GM18867 (cell line): ENCODE measurements around the gene BCL7B.
"Not testable (repeated sequence)": the region's sequence is repeated elsewhere in the genome, so short reads cannot be mapped to it uniquely, and the experiment has no call there.

Experiments
- ATAC-seq: cut with Tn5 transposase; IDR thresholded peaks from one replicate; pipeline ENCODE4 v1.9.1; 2021; ENCODE audit warnings: mild to moderate bottlenecking, moderate library complexity; ENCODE audit not compliant: unreplicated experiment

The BCL7B gene

DNA sequence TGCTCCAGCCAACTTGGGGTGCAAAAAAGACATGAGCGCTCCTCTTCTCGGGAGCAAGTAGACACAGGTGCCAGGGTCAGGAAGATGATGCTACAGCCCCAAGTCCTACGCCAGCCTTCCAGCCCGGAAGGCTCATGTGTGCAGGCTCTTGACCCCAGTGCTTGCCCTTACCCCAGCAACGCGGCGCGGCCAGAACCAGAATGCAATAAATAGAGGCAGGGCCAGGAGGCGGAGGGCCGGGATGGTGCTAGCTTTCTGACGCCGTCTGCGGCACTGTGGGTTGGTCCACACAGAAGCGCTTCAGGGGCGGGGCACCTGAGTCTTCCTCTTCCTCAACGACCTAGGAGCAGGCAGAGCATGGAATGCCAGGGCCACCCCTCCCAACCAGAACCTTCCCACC is 20.4 kb downstream of the BCL7B start:
- ATAC-seq, result no peak

DNA sequence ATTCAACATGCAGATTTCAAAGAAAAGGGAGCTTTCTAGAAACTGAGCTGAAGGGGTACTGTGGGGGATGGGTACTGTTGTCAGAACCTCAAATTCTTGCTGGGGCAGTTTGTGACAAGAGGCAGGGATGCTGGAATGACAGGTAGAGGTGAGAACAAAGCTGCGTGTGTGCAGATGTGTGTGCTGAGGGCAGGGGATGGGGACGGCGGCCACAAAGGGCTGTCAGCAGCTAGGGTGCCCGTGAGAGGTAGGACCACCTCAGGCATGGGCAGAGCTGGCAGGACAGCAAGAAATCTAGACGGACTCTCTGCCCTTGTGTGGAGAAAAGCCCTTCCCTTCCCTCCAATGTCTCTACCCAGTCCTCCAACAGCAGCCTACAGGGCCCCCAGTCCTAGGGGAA is 21.0 kb downstream of the BCL7B start:
- ATAC-seq, result no peak

DNA sequence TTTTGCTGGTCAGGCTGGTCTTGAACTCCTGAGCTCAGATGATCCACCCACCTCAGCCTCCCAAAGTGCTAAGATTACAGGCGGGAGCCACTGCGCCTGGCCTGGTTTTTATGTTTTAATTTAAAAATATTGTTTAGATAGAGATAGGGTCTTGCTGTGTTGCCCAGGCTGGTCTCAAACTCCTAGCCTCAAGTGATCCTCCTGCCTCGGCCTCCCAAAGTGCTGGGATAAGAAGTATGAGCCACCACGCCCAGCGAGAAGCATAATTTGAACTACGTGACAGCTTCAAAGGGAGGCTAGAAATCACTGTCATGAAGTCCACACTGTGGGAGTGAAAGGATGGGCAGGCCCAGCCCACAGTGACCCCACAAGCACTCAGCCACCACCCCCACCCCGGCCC is 21.6 kb downstream of the BCL7B start:
- ATAC-seq, result not testable (repeated sequence)

DNA sequence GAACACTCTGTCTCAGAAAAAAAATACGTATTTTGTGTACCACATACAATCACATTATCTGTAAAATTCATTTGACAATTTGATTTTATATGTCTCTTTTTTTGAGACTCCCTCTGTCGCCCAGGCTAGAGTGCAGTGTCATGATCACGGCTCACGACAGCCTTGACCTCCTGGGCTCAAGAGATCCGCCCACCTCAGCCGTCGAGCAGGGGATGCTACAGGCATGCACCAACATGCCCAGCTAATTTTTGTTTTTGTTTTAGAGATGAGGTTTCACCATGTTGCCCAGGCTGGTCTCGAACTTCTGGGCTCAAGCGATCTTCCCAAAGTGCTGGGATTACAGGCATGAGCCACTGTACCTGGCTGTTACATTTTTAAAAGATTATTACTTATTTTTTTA is 23.7 kb downstream of the BCL7B start:
- no peak for ATAC-seq

DNA sequence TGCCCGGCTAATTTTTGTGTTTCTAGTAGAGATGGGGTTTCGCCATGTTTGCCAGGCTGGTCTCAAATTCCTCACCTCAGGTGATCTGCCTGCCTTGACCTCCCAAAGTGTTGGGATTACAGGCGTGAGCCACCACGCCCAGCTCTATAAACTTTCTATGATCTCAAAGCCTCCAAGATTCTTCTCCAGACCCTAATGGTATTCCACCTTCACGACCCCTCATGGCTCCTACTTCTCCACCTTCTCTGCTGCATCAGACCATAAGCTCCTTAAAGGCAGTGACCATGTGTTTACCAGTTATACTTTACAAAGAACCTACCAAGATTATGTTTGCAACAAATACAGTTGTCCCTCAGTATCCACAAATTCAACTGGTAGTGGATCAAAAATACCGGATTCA is 25.3 kb downstream of the BCL7B start:
- no peak for ATAC-seq

DNA sequence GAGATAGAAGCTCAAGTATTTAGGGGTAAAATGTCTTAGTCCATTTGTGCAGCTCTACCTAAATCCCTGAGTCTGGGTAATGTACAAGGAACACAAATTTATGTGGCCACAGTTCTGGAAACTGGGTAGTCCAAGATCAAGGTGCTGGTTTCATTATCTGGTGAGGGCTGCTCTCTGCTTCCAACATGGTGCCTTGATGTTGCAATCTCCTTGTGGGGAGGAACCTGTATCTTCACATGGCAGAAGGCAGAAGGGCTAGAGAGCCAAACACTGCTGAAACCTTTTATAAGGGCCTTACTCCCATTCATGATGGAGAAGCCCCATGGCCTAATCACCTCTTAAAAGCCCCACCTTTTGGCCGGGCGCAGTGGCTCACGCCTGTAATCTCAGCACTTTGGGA is 26.7 kb downstream of the BCL7B start:
- ATAC-seq, result no peak

DNA sequence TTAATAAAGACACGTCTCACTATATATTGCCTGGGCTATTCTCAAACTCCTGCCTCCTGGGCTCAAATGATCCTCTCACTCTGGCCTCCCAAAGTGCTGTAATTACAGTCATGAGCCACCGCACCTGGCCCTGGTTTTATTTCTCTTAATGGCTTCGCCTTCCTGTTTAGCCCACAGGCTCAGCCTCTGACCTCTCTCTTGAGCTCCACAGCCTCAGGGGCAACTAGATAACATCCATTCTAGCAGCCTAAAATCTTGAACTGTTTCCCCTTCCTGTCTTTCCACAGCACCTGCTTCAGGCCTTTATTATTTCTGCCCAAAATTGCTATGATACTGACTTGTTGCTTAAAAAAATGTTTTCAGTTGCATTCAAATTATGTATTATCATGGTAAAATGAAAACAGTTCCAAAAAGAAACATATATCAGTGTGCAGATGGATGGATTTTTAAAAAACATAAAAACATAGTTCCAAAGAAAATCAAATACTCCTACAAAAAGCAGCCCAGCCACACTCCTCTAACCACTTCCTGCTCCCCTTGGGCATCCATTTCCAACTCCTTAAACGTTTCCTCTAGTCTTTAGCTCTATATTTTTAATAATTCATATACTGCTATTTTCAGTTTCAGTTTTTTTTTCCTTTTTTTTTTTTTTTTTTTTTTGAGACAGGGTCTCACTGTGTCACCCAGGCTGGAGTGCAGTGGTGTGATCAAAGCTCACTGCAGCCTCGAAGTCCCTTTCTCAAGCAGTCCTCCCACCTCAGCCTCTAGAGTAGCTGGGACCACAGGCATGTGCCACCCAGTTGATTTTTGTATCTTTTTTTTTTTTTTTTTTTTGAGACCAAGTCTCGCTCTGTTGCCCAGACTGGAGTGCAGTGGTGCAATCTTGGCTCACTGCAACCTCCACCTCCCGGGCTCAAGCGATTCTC is 30.3 kb downstream of the BCL7B start:
- ATAC-seq, result no peak

DNA sequence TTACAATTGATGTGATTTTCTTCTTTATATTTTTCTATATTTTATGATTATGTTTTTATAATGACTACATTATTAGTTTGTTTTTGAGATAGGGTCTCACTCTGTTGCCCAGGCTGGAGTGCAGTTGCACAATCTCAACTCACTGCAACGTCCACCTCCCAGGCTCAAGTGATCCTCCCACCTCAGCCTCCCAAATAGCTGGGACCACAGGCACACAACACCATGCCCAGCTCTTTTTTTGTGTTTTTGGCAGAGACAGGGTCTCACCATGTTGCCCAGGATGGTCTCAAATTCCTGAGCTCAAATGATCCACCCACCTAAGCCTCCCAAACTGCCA is 31.4 kb downstream of the BCL7B start:
- ATAC-seq, result not testable (repeated sequence)

DNA sequence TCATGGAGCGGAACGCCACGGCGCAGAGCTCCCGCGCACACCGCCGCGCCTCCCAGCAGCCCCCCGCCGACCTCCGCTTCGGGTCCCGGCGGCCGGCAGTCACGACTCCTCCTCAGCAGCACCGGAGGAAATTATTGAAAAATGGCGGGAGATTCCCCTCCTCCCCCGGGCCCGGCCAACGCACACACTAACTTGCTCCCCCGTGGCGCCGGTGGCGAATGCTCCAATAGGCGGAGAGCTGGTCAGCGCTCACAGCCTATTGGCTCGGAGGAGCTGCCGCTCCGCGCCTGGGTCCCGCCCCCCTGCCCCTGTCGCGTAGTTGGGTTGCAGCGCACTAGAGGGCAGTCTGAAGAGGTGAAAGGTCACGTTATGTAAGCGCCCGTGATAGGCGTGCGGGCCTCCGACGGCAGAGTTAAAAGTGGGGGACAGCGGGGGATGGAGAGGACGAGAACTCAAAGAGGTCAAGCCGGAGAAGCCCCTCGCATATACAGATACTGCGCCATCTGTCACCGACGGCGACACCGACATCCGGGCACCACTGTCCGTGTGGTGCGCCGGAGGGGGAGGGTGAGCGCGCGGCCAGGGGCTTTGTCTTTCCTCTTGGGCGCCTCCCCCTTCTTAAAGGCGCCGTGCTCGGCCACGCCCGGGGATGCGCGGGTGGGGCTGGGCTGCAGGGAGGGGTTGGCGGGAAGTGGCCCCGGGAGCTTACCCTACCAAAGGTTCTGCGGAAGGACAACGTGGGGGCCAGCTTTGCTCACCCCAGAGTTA is 35.2 kb downstream of the BCL7B start, which contains the start of gene BAZ1B:
TSS of gene BAZ1B (minus strand) at position 189 of the 768 bp plus-strand sequence. CDS start 360 bp downstream, outside the sequence.
- ATAC-seq, result peak; percentile 85

DNA sequence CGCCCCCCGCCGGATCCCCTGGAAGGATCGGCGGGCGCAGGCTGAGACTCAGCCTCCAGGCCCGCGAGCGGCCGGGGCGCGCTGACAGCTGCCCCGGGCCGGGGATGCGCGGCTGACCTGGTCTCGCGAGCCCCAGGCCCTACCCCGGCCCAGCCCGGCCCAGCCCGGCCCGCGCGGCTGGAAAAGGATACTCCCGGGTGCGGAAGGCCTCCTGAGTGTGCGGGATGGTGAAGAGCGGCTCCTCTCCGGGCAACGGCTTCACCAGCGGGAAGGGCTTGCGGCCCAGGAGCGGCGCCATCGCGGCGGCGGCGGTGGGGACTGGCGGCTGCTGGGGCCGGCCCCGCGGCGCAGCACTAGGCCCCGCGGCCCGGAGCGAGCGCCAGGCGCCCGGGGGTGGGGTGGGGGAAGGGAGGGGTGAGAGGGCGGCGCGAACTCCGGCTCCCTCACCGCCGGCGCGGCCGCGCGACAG is 35.8 kb downstream of the BCL7B start:
- ATAC-seq, result peak; percentile 42

DNA sequence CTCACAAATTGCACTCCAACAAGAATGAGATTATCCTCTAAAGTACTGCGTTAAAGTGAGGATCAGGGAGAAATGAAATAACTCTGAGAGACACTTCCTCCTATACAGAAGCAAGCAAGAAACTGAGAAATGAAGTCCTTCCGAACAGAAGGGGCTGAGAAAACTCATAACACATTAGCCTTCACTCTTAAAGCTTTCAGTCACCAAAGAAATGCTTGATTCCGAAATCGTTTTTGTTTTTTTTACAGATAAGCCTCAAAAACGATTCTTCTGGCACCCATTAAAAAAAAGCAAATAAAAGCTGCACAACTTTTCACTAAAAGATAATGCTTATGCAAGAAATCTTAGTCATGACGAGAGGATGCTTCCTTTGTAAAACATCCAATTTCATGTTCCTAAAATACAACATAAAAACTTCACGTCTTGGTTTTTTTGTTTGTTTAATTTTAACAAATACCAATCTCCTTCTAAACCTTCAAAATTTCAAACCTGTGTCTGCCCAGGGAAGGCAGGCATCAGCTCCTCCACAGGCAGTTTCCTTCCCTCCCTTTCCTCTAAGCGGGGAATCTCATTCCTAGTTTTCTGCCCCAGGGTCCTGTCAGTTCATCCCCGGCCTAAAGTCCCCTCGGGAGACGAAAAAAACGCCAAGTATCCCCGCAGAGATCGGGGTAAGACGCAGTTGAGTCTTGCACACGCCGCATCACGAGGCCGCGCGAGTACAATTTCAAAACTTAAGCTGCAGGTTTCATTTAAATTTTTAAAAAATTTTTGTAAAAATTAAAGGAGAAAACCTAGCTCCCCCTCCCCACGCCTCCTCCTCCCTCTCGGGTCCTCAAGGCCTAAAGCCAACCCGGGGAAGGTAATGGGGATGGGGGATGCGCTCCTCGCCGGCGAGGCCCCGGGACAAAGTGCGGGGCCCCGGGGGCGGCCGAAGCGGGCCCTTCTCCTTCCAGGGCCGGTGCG is 36.5 kb downstream of the BCL7B start:
- ATAC-seq, result no peak

DNA sequence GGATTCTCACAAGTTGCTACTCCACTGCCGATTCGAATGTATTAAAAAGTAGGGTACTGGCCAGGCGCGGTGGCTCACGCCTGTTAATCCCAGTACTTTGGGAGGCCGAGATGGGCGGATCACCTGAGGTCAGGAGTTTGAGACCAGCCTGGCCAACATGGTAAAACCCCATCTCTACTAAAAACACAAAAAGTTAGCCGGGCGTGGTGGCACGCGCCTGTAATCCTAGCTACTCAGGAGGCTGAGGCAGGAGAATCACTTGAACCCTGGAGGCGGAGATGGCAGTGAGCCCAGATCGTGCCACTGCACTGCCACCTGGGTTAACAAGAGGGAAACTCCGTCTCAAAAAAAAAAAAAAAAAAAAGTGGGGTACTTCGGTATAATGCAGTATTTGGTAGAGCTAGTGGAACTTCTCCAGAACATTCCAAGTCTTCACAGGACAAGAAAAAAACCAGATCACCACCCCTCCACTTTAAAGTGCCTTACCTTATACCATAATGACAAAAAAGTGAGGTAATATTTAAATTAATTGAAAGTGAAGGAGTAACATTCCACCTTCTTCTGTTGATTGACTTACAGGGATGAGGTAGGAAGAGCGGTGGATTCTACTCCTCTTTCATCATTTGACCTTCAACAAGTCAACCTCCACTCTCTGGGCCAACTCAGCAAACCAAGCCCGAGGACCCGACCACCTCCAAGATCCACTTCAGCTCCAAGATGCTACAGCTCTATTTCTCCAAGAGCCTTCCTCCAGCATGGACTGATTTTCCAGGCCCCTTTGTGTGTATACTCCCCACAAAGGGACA is 37.4 kb downstream of the BCL7B start:
- ATAC-seq, result no peak

DNA sequence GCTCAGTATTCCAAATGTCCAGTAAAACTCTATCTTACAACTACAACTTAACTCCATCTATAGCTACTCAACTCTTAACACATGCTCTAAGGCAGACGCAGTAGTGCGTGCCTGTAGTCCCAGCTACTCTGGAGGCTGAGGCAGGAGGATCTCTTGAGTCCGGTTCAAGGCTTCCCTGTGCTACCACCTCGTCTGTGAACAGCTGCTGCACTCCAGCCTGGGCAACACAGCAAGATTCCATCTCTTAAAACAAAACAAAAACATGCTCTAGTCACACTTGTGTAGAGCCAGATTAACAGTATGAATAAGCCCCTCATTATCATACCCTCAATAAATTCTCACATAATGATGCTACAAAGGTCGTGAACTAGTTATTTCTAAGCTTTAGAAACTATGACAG is 39.0 kb downstream of the BCL7B start:
- no peak for ATAC-seq

DNA sequence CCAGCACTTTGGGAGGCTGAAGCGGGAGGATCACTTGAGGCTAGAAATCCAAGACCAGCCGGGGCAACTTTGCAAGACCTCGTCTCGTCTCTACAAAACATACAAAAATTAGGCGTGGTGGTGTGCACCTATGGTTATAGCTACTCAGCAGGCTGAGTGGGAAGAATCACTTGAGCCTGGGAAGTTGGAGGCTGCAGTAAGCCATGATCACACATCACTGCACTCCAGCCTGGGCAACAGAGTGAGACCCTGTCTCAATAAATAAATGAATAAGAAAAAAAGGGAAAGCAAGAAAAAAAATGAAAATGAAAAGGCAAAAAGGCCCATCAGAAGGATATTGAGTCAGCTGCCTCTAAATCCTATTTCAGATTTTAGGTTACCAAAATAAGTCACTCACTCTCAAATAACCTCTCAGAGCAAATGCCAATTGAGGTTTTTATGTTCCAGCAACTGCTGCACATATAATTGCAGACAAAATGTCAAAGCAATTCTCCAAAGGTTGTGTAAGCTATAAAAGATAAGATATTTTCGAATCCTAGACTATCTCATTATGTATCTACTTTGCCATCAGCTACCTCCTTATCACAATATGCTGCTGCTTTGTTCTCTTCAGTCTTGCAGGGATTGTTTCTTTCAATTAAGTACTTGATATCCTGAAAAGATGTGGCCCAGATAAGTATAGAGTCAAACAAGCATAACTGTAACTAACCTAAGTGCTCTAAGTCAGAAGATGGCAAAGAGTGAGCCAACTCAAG is 40.1 kb downstream of the BCL7B start:
- no peak for ATAC-seq

DNA sequence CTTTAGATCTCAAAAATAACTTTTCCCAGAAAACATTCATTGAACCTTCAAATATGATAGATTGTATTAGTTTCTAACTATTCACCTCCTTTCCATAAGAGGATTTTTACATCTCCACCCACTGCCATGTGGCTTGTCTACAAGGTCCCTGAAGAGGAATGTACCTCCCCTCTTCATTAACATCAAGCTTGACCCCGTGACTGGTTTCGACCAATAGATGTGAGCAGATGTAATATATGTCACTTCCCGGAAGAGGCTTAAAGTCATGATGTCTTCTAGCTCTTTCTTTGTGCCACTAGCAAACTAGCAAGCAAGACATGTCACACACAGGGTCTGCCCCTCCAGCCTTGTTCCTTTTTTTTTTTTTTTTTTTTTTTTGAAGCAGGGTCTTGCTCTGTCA is 42.3 kb downstream of the BCL7B start:
- no peak for ATAC-seq

DNA sequence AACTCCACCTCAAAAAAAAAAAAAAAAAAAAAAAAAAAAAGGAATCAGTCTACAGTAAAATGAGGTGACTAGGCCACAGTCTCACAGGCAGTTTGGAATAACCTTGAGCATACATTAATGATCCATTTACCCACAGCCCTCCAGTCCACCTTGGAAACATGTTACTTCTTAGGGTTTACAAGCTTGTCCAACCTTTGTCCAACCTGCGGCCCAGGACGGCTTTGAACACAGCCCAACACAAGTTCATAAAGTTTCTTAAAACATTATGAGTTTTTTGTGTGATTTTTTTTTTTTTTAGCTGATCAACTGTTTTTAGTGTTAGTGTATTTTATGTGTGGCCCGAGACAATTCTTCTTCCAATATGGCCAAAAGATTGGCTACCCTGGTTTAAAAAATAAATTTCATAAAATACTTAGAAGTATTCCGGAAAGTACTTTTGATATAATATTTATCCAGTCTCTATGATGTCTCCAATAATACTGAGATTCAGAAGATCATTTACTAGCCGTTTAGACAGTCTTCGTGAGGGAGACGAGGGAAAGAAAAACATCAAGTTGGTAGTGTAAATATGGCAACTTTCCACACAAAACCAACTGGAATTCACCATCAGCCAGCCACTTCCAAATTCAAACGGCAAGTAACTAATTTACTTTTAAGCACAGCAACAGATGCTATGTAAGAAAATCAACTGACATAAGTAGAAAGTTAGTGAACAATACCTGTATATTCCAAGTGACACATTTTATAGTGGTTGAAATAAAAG is 45.3 kb downstream of the BCL7B start:
- ATAC-seq, result no peak

DNA sequence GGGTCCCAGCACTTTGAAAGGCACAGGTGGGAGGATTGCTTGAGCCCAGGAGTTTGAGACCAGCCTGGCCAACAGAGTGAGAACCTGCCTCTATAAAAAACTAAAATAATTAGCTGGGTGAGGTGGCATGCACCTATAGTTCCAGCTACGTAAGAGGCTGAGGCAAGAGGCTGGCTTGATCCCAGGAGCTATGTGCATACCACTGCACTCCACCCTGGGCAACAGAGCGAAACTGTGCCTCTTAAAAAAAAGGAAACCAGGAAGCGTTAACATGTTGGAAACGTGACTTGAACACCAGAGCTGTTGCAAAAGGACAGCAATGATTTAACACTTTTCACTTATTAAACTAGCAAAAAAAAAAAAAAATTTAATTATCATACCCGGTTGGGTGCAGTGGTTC is 48.0 kb downstream of the BCL7B start:
- no peak for ATAC-seq

DNA sequence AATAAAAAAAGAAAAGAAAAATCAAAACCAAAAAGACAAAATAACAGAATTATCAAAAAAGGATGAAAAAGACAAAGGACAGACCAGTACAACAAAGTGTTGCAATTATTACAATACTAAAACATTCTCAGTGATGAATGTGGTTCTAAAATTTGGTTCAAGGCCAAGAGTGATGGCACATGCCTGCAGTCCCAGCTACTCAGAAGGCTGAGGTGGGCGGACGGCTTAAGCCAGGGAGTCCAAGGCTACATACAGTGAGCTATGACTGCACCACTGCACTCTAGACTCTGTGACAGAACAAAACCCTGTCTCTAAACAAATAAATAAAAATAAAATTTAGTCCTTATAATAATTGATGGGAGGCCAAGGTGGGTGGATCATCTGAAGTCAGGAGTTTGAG is 49.9 kb downstream of the BCL7B start:
- no peak for ATAC-seq

DNA sequence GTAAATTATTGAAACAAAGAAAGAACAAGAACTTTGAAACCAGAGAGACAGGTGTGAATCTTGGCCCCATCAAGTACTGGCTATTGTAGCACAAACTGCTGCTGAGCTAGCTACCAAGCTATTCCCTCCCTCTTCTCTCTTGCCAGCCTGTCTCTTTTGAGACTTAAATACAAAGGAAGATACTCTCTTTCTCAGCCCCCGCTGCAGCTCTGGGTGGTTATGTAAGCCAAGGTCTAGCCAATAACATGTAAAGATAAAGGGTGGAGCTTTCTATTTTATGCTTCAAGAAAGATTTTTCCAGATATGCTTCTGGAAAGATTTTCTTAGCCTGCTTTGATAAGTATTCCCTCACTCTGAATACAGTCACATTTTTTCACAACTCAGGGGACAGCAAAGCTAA is 52.6 kb downstream of the BCL7B start:
- no peak for ATAC-seq
